H1 (cell line): ENCODE data around the gene CDC7. TPM values are rescaled to one million over a fixed set of nuclear protein-coding genes. Genes with fewer than 3 reads are reported as not detected.

ENCODE experiments used
- CREB1 ChIP-seq: IDR thresholded peaks from 2 replicates; pipeline ENCODE4 v1.6.1; 2012; ENCODE audit warnings: inconsistent platforms
- EGR1 ChIP-seq: IDR thresholded peaks from 2 replicates; pipeline ENCODE4 v1.6.1; 2011; ENCODE audit warnings: low read depth, low read length, borderline replicate concordance
- GTF2F1 ChIP-seq: IDR thresholded peaks from 2 replicates; pipeline ENCODE4 v1.6.1; 2012; ENCODE audit warnings: low read depth, low read length, improper control_type of control experiment, borderline replicate concordance
- KDM5A ChIP-seq: fragments of 200-600 bp; IDR thresholded peaks from 2 replicates; pipeline ENCODE4 v1.7.1; 2012; ENCODE audit warnings: mild to moderate bottlenecking, low read length, inconsistent platforms, mixed read lengths
- NANOG ChIP-seq: IDR thresholded peaks from 2 replicates; pipeline ENCODE4 v1.6.1; 2011; ENCODE audit warnings: low read length, low read depth, mild to moderate bottlenecking, inconsistent platforms; ENCODE audit not compliant: insufficient read depth, poor library complexity, severe bottlenecking
- RXRA ChIP-seq: IDR thresholded peaks from 2 replicates; pipeline ENCODE4 v1.6.1; 2011; ENCODE audit warnings: low read depth, mild to moderate bottlenecking, low read length, moderate library complexity; ENCODE audit not compliant: insufficient read depth
- ZNF274 ChIP-seq: IDR thresholded peaks from 2 replicates; pipeline ENCODE4 v1.7.0; 2012; ENCODE audit warnings: low read length, borderline replicate concordance; ENCODE audit errors: extremely low read depth
- polyA plus RNA-seq, 7 experiments: library from polyadenylated mRNA; depleted of rRNA in 3 of 7; stranded (reverse) in 5 of 7; unstranded in 2 of 7; fragments of >200 nt in 5 of 7; fragments of 200-250 nt in 2 of 7; gene quantifications; 1 replicate in 5 of 7; 2 replicates in 1 of 7; 4 replicates in 1 of 7; pipeline versions ENCODE4 v1.2.1 to v1.2.3, GENCODE V29; 2011 to 2013; ENCODE audit warnings: missing spikeins in 2 of 7, mixed read lengths in 2 of 7
- total RNA-seq: library from RNA; stranded (reverse); fragmentation: NEBNext Ultra II Directional; extraction: Animal tissue kit (Norgen Biotek cat#: 25700); gene quantifications from 2 replicates; pipeline ENCODE4 v1.2.1, GENCODE V29; 2021
- TF ChIP-seq, protein P1 (sequence below): IDR thresholded peaks from 2 replicates; pipeline ENCODE4 v1.6.1; 2011; ENCODE audit warnings: low read length, improper control_type of control experiment

Gene CDC7
- total and polyA plus RNA-seq, 2 of the 8 experiments (the other 6 are each of a cell fraction or from before 2014, with no cell fraction given) = 12.2 to 34.4 TPM

DNA sequence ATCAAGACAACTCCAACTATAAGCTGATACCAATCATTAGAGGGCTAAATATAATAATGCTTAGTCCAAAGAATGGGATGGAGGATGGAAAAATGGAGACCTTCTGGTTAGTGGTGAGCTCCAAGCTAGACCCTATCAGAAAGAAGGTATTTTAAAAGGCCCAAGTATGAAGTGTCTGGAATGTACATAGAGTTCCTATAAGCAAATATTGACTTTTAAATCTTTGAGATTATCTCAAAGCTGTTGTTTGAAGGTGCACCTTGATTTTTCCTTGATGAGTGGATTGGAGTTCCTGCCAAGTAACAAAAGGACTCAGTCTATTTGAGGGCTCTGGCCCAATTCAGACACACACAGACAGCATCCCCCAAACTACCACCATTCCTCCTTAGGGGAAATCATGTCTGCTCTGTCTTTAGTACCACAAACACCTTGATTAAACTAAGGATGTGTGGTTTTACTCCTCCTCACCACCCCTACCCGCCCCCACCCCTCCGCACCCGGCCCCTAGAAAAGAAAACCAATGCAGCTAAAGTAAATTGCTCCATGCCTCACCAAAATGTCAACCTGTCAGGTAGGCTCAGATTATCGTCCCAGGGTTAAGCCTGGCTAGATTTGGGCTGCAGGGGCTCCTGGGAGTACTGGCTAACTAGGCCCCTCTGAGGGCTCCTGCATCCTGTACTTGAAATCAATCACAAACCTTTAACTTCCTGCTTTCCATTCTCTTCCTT lies 59.4 kb downstream of the CDC7 start (continued):
- no peak for TF ChIP-seq NANOG
- TF ChIP-seq EGR1 = no peak
- no peak for TF ChIP-seq CREB1
- TF ChIP-seq, protein P1, sequence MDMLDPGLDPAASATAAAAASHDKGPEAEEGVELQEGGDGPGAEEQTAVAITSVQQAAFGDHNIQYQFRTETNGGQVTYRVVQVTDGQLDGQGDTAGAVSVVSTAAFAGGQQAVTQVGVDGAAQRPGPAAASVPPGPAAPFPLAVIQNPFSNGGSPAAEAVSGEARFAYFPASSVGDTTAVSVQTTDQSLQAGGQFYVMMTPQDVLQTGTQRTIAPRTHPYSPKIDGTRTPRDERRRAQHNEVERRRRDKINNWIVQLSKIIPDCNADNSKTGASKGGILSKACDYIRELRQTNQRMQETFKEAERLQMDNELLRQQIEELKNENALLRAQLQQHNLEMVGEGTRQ = no peak
- TF ChIP-seq GTF2F1 = no peak
- TF ChIP-seq KDM5A = no peak
- no peak for TF ChIP-seq RXRA
- TF ChIP-seq ZNF274 = no peak
